Upper lobe of right lung (tissue), 1 donor: Measurements from ENCODE around the gene MYLK. TPM values are rescaled to one million over a fixed set of nuclear protein-coding genes. Genes with fewer than 3 reads are reported as not detected.
A peak's percentile ranks its signal among the peaks of the same experiment; 100 is the strongest.

Experiments used
- ATAC-seq: fragments of 200-7000 bp; cut with Tn5 transposase; one replicate; pipeline ENCODE4 v1.9.1; 2020; ENCODE audit warnings: mild to moderate bottlenecking, moderate library complexity
- DNase-seq: peaks from one replicate; pipeline ENCODE4 v3.0.0-alpha.2; 2020
- H3K27ac ChIP-seq: fragments of 200-600 bp; one replicate; pipeline ENCODE4 v1.8.0; 2022
- H3K27me3 ChIP-seq: fragments of 200-600 bp; one replicate; pipeline ENCODE4 v1.8.0; 2022; ENCODE audit warnings: mild to moderate bottlenecking
- H3K36me3 ChIP-seq: fragments of 200-600 bp; one replicate; pipeline ENCODE4 v1.8.0; 2022
- H3K4me1 ChIP-seq: fragments of 200-600 bp; one replicate; pipeline ENCODE4 v1.8.0; 2022
- H3K4me3 ChIP-seq: fragments of 200-600 bp; one replicate; pipeline ENCODE4 v1.8.0; 2022; ENCODE audit warnings: mild to moderate bottlenecking
- H3K9me3 ChIP-seq: fragments of 200-600 bp; one replicate; pipeline ENCODE4 v1.8.0; 2022
- intact Hi-C: fragments of 100-400 bp; cut with DNase I; formaldehyde crosslinking; loops from one replicate; pipeline ENCODE4 v1.11.0; 2022
- total RNA-seq: library from RNA; stranded (reverse); fragmentation: NEBNext Ultra II Directional; extraction: Animal tissue kit (Norgen Biotek cat#: 25700); gene quantifications from one replicate; pipeline ENCODE4 v1.2.1, GENCODE V29; 2021
- TF ChIP-seq, protein P1 (sequence below): fragments of 200-600 bp; IDR thresholded peaks from one replicate; pipeline ENCODE4 v1.8.0; 2022; ENCODE audit warnings: antibody characterized with exemption
- donor health status: DM: no; HTN: yes; CAD: no; lungs with severe emphysema.

The MYLK gene
- total RNA-seq, 1 donor from 2014 or later = 248 TPM

DNA sequence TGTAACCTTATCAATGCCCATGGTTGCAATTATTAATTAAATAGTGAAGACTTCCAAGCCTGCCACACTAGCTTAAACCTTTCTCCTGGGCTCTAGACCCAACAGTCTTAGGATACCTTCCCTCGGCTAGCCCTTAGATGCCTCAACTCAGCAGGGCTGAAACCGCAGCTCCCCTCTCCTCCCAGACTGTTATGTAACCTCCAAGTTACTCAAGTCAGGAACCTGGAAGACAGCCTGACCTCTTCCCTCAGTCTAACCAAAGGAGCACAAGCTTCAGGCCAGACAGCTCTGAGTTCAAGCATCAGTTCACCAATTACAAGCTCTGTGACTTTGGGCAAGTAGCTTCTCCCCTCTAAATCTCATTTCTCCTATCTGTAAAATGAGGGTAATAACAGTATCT lies 228.7 kb downstream of the MYLK start:
- TF ChIP-seq, protein P1, sequence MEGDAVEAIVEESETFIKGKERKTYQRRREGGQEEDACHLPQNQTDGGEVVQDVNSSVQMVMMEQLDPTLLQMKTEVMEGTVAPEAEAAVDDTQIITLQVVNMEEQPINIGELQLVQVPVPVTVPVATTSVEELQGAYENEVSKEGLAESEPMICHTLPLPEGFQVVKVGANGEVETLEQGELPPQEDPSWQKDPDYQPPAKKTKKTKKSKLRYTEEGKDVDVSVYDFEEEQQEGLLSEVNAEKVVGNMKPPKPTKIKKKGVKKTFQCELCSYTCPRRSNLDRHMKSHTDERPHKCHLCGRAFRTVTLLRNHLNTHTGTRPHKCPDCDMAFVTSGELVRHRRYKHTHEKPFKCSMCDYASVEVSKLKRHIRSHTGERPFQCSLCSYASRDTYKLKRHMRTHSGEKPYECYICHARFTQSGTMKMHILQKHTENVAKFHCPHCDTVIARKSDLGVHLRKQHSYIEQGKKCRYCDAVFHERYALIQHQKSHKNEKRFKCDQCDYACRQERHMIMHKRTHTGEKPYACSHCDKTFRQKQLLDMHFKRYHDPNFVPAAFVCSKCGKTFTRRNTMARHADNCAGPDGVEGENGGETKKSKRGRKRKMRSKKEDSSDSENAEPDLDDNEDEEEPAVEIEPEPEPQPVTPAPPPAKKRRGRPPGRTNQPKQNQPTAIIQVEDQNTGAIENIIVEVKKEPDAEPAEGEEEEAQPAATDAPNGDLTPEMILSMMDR = no peak
- Histone ChIP-seq H3K27ac (peak overlapping the region; percentile 80), H3K27me3 (no peaks in the 10 kb centered on the region), H3K9me3 (no peaks in the 10 kb centered on the region), H3K36me3 (peaks cover 22% of the 10 kb centered on the region), H3K4me1 (peaks cover 77% of the 10 kb centered on the region), H3K4me3 (no peak overlapping the region)
- ATAC-seq (no peak), DNase-seq (no peak)
- intact Hi-C loops = no loop called here

DNA sequence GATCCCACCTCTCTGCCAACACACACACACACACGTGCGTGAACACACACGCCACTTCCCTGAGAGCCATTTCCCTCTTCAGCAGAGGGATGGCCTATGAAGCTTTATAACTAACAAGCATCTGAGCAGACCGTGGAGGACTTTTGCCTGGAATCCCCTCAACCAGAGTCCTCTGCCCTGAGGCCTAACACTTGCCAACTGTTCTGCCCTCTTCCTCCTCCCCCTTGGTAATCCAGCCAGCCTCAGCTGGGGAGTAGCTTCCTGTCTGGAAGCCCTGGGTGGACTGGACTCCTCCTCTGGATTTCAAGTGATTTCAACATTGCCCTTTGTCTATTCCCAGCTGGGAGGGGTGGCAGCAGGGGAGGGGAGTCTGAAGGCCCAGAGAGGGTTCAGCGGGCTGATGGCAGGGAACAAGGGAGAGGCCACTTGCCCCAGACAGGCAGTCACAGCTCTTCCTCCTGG lies 230.9 kb downstream of the MYLK start:
- Histone ChIP-seq H3K4me3 (no peak overlapping the region), H3K27ac (peak overlapping the region; percentile 78), H3K9me3 (no peaks in the 10 kb centered on the region), H3K36me3 (peaks cover 43% of the 10 kb centered on the region), H3K4me1 (peaks cover 55% of the 10 kb centered on the region), H3K27me3 (no peaks in the 10 kb centered on the region)
- ATAC-seq (peak; percentile 80), DNase-seq (peak; percentile 73)
- intact Hi-C loops = loop anchor here (5.0 kb wide), 2 partner anchors 49 to 64 kb away; no protein-coding TSS in a partner anchor
- TF ChIP-seq, protein P1 = no peak

DNA sequence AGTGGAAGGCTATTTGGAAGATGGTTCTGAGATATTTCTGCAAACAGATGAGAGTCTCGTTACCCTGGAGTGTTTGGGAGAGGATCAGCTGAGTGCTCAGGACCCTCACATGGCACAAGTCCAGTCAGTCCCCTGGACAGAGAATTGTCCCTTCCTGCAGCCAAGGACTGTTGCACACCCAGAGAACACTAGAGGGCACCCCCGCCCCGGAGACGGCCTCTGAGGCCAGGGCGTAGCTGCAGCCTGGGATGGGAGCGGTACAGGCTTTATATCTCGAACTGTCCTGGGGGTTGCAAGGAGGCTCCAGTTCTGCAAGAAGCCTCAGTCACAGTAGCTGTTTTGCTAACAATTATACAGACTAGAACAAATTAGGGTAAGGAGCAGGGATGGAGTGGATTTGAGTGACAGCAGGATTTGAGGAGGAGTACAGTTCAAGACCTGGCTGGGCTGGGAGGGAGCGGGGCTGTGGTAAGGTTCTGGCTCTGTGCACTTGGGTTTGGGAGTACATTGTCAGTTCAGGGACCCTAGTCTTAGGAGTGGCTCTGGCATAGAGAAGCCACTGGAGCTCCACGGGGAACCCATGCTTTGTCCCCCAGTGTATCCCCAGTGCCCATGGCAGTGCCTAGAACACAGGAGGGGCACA lies 231.7 kb downstream of the MYLK start:
- DNase-seq = peak; percentile 88
- TF ChIP-seq, protein P1 = peak; percentile 91
- H3K36me3 ChIP-seq = peaks cover 47% of the 10 kb centered on the region
- no peaks in the 10 kb centered on the region for H3K27me3 ChIP-seq
- H3K9me3 ChIP-seq = no peaks in the 10 kb centered on the region
- H3K4me3 ChIP-seq = no peak overlapping the region
- H3K27ac ChIP-seq = peak overlapping the region; percentile 78
- intact Hi-C loops = loop anchor here (5.0 kb wide), 2 partner anchors 50 to 65 kb away; no protein-coding TSS in a partner anchor
- ATAC-seq = peak; percentile 91
- H3K4me1 ChIP-seq = peaks cover 49% of the 10 kb centered on the region

DNA sequence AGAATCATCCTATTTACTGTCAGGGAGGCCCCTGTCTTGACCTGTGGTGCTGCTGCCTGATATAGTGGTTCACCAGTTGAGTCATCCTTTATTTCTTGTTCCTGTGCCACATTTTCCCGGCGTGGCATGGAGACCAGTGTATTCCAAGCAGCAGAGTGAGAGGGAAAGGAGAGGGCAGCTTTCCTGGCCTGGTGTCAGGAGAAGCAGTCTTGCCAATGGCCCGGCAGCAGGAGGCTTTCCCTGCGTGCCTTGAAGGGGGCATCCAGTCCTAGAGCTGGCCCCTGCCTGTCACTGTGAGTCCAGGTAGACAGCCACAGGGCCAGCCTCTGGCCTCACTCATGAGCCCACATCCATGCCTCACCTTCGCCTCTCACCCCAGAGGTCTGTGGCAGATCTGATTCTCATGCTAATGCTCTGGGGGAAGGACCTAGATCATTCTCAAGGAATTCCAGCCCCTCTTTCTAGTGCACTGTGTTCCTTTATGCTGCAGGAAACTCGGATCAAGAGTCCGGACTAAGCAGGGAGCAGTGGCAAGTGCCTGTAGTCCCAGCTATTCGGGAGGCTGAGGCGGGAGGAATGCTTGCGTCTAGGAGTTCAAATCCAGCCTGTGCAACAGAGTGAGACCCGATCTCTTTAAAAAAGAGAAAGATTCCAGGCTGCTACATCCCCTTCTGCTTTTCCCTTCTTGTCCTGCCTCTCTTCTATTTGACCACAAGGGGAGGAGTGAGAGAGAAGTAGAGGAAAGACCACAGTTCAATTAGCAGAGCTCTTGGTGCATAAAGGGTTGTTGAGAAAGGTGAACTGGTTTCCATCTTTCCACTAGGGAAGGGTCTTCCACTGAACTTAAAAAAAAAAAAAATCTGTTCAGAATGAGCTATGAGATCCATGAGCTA lies 232.4 kb downstream of the MYLK start:
- no peak overlapping the region for H3K27ac ChIP-seq
- intact Hi-C loops = loop anchor here (5.0 kb wide), 2 partner anchors 51 to 66 kb away; no protein-coding TSS in a partner anchor
- peaks cover 41% of the 10 kb centered on the region for H3K4me1 ChIP-seq
- H3K9me3 ChIP-seq = no peaks in the 10 kb centered on the region
- ATAC-seq (no peak), DNase-seq (no peak)
- H3K27me3 ChIP-seq = no peaks in the 10 kb centered on the region
- H3K4me3 ChIP-seq = no peak overlapping the region
- peaks cover 52% of the 10 kb centered on the region for H3K36me3 ChIP-seq
- TF ChIP-seq, protein P1 = no peak

DNA sequence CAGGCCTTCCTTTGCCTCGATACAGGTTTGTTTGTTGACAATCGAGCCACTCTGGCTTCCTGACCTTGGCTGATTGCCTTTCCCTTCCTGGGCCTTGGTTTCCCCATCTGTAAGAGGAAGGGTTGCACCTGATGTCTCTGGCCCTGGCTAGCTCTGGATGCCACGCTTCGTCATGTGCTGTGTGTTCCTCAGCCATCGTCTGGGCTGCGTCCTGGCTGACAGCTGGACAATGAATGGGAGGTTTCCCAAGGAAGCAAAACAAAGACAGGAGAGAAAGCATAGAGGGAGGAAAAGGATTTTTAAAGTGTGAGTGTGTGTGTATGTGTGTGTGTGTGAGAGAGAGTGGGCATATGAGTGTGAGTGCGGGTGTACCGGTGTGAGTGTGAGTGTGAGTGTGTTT lies 234.0 kb downstream of the MYLK start:
- DNase-seq = no peak
- Histone ChIP-seq H3K4me1 (peaks cover 25% of the 10 kb centered on the region), H3K36me3 (peaks cover 67% of the 10 kb centered on the region), H3K27me3 (no peaks in the 10 kb centered on the region), H3K9me3 (no peaks in the 10 kb centered on the region), H3K27ac (no peak overlapping the region), H3K4me3 (no peak overlapping the region)
- intact Hi-C loops = loop anchor here (5.0 kb wide), 2 partner anchors 52 to 67 kb away; no protein-coding TSS in a partner anchor
- TF ChIP-seq, protein P1 = no peak
- ATAC-seq = no peak
